AG04449 (cell line): ENCODE results near the gene MRPL39.

Experiments
- CTCF ChIA-PET: fragments of 350-600 bp; formaldehyde crosslinking; extraction: SDS; loops from one replicate; lab custom pipeline; 2021; ENCODE audit warnings: antibody characterized with exemption; lab: Yijun Ruan, JAX
- POLR2A ChIA-PET: fragments of 400-600, 350-600 bp; formaldehyde crosslinking; extraction: SDS; loops from one replicate; lab custom pipeline; 2020; ENCODE audit warnings: antibody characterized with exemption, inconsistent platforms; lab: Yijun Ruan, JAX
- DNase-seq: peaks from one replicate; pipeline ENCODE4 v3.0.0-alpha.2; 2010; ENCODE audit warnings: low read depth, low spot score
- H3K4me3 ChIP-seq: 2 replicates; pipeline ENCODE4 v1.5.1; 2011; ENCODE audit warnings: low read depth, mild to moderate bottlenecking, control low read depth, low read length
- TF ChIP-seq, protein P1 (sequence below): IDR thresholded peaks from one replicate; pipeline ENCODE4 v1.5.1; 2011; ENCODE audit warnings: mild to moderate bottlenecking, moderate library complexity, low read length, control low read depth, inconsistent platforms; ENCODE audit not compliant: insufficient read depth; ENCODE audit errors: missing control alignments

Gene MRPL39

DNA sequence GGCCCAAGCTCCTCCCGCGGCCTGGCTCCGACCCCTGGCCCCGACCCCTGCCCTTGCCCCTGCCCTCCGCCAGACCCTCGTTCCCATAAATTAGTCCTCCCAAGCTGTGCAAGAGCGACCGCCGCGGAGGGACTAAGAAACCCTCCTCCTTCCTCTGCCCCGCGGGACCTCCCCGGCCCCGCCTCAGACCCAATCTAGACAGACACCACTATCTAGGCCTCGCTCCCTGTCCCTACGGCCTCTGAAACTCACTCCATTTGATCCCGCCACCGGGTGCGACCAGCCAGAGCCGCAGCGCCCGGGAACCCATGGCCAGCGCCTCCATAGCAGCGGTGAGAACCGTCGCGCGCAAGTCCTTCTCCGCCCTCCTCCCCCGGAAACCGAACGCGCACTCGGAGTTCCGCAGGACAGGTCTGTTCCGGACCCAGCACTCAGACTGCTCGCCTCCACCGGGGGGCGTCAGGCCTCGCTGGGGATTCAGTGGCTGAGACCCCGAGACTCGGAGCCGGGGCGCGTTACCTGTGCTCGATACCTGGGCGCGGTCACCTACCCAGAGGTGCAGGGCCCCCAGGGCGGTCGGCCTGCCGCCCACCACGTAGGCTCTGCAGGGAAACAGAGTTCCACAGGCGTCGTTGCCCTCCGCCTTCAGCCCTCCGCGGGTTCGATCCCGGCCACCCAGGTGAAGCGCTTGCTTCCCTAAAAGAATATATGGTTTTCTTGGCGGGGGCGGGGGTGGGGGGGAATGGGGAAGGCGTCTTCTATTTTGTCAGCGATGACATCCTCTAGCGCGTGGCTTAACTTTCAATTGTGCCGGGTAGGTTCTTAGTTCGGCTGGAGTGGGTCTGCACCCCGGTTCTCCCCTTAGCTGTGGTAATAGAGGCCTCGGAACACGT lies at the start of gene MRPL39:
Gene MRPL39, minus strand, starts transcription at position 331 of the 893 bp plus-strand sequence. Its CDS starts 6 bp downstream, at position 325.
- CTCF ChIA-PET, result interaction anchor here (0.6 to 3.9 kb wide), 64 partner anchors 8 to 1111 kb away, joined by 3 to 78 read pairs (median 5); partner anchors contain the start of genes ATP5PF, GABPA and JAM2
- POLR2A ChIA-PET, result no interaction called here
- H3K4me3 ChIP-seq, result peak within 1 kb of the TSS; percentile 82
- peak; percentile 53 for DNase-seq
- TF ChIP-seq, protein P1, sequence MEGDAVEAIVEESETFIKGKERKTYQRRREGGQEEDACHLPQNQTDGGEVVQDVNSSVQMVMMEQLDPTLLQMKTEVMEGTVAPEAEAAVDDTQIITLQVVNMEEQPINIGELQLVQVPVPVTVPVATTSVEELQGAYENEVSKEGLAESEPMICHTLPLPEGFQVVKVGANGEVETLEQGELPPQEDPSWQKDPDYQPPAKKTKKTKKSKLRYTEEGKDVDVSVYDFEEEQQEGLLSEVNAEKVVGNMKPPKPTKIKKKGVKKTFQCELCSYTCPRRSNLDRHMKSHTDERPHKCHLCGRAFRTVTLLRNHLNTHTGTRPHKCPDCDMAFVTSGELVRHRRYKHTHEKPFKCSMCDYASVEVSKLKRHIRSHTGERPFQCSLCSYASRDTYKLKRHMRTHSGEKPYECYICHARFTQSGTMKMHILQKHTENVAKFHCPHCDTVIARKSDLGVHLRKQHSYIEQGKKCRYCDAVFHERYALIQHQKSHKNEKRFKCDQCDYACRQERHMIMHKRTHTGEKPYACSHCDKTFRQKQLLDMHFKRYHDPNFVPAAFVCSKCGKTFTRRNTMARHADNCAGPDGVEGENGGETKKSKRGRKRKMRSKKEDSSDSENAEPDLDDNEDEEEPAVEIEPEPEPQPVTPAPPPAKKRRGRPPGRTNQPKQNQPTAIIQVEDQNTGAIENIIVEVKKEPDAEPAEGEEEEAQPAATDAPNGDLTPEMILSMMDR, result peak; percentile 91

DNA sequence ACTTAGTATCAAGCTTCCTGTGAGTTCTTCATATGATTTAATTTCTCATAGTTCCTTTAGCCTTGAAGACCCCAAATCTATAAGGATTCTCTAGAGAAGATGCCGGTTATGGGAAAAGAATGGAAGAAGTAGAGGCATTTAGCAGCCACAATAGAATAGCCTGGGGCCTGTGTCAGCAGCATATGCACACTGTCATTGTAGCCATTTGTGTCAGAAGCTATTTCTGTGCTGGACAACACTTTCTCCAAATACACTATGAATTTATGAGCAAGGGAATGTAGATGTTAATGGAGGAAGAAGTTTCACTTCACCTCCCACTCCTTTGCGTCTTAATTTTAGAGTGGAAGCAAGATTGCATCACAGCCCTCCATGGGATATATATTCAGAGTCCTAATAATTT lies 49.1 kb upstream of the MRPL39 start:
- ChIA-PET POLR2A (no interaction called here), CTCF (no interaction called here)
- DNase-seq, result no peak
- H3K4me3 ChIP-seq, result no peak overlapping the region
- TF ChIP-seq, protein P1, result no peak

DNA sequence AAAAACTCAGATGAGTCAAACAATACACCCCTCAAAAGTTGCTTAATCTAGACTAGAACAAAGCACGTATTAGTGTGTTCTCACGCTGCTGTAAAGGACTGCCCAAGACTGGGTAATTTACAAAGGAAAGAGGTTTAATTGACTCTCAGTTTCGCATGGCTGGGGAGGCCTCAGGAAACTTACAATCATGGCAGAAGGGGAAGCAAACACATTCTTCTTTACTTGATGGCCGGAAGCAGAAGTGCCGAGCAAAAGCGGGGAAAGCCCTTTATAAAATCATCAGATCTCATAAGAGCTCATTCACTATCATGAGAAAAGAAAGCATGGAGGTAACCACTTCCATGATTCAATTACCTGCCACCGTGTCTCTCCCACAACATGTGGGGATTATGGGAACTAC lies 41.9 kb upstream of the MRPL39 start:
- ChIA-PET CTCF (interaction anchor here (2.0 kb wide), 1 partner anchor 40 kb away, joined by 7 read pairs; no protein-coding TSS in a partner anchor), POLR2A (no interaction called here)
- no peak for DNase-seq
- TF ChIP-seq, protein P1, result no peak
- no peak overlapping the region for H3K4me3 ChIP-seq

DNA sequence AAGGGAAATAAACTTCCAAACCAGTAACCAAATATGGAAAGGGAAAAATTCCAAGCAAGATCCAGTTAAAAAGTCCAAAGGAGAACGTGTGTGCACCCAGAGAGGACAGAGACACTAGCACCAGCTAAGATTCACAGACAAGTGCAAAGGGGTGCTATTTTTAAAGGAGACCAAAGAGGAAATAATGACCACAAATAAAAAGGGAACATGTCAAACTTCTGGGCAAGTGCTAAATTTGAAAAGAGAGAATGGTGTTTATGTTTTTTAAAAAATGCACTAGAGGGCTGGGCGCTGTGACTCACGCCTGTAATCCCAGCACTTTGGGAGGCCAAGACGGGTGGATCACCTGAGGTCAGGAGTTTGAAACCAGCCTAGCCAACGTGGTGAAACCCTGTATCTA lies 40.4 kb upstream of the MRPL39 start:
- DNase-seq, result no peak

DNA sequence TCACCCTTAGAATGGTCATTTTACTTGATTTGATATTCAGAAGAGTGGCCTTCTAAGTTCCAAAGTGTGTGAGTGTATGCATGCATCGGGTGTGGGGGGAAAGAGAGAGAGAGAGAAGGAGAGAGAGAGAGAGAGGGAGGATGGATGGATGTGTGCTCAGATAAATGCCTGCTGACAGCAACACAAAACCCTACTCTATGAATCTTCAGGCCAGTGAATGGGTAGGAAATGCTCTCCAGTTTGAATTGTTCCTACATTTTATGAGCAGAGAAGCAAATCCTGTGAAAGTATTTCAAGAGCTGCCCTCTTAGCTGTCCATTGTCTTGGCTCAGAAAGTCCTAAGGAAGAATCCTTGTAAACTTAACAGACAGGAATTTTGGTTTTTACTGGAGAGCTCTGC lies 39.2 kb upstream of the MRPL39 start:
- CTCF ChIA-PET, result no interaction called here
- DNase-seq, result no peak
- POLR2A ChIA-PET, result no interaction called here
- TF ChIP-seq, protein P1, result no peak
- no peak overlapping the region for H3K4me3 ChIP-seq

More for the DNA sequence above, 40.4 kb upstream of the MRPL39 start:
- ChIA-PET CTCF (no interaction called here), POLR2A (no interaction called here)
- H3K4me3 ChIP-seq, result no peak overlapping the region
- TF ChIP-seq, protein P1, result no peak

DNA sequence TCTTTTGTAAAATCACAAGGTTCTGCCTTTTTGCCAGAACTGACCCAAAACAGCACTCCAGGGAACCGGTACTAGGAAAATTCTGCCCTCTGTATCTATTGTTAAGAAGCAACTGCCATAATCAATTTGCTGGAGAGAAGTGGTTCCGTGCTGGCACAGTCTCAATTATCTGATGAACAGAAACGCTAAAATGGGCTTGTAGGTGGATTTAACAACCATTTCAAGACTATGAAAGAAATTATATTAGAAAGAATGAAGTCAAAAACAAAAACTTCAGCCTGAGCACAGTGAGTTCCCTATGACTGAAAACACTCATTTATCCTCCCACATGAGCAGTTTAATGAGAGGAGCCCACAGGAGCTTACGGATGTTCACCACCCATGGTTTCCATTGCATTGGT lies 36.2 kb upstream of the MRPL39 start:
- ChIA-PET POLR2A (no interaction called here), CTCF (interaction anchor here (0.9 to 1.3 kb wide), 2 partner anchors 8 to 35 kb away, joined by 3 to 6 read pairs; no protein-coding TSS in a partner anchor)
- TF ChIP-seq, protein P1, result no peak
- no peak for DNase-seq
- H3K4me3 ChIP-seq, result no peak overlapping the region
